ENCODE data around the gene SARDH. TPM values are rescaled to one million over a fixed set of nuclear protein-coding genes. Genes with fewer than 3 reads are reported as not detected.

Gene SARDH
- total and polyA plus RNA-seq, 2 of the 13 experiments (the other 11 are each of a cell fraction or from before 2014, with no cell fraction given) = 11.6 to 34.9 TPM

DNA sequence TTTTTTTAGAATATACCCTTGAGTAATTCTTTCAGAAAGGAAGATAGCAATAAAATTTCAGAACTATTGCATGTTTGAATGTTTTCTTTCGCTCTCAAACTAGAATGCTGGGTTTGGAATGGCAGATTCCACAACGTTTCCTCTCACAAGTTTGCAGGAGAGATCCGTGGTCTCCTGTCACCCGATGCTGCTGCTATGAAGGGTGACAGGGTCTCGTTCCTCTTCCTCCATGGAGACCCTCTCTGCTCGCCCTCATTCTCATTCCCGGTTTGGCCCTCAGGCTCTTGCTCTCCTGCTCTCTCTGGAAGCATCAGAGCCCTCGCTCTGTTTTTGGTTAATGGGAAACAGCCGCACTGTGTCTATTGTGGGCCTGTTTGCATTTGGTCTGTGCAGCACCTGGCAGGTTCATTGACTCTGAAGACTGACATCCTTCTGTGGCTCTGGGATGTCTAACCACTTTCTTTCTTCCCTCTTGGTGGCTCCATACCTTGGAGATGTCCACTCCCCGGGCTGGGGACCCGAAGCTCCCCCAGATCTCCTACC lies 116.4 kb downstream of the SARDH start (continued):
- TF ChIP-seq ZNF3 (CRISPR knock-in tag; IDR thresholded peaks at IDR 0.05) = no peak
- TF ChIP-seq SATB2 (CRISPR knock-in tag; IDR thresholded peaks at IDR 0.05) = no peak
- TF ChIP-seq, protein P1, sequence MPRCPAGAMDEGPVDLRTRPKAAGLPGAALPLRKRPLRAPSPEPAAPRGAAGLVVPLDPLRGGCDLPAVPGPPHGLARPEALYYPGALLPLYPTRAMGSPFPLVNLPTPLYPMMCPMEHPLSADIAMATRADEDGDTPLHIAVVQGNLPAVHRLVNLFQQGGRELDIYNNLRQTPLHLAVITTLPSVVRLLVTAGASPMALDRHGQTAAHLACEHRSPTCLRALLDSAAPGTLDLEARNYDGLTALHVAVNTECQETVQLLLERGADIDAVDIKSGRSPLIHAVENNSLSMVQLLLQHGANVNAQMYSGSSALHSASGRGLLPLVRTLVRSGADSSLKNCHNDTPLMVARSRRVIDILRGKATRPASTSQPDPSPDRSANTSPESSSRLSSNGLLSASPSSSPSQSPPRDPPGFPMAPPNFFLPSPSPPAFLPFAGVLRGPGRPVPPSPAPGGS (CRISPR knock-in tag; IDR thresholded peaks at IDR 0.05) = no peak

DNA sequence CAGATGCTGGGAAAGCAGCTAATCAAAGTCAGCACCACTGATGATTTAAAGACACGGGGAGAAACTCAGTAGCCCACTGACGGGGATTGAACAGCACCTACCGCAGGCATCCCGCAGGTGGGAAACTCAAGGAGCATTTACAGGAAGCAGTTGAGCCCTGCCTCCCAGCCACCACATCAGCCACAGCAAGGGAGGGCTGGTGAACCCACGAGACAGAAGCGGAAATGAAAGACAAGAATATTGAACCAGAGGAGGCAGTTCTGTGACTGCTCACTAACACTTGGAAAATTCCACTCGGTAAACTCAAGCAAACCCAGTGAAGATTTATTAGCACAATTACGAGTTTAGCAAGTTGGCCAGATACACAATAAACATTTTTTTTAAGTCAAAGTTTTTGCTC lies 118.4 kb downstream of the SARDH start:
- Histone ChIP-seq H2AFZ (ENCODE audit: low read length) (no peak overlapping the region), H3K9ac (ENCODE audit: insufficient read depth, low read depth, low read length) (no peak overlapping the region), H4K20me1 (ENCODE audit: insufficient read depth, low read length) (no peaks in the 10 kb centered on the region), H3K4me2 (ENCODE audit: low read depth, low read length) (no peak overlapping the region), H3K27me3 (ENCODE audit: control insufficient read depth in 1 of 2, insufficient read depth in 2 of 2, low read length in 2 of 2) (peaks cover 7 to 62% of the 10 kb centered on the region in 2 experiments), H3K9me3 (ENCODE audit: low read length) (no peaks in the 10 kb centered on the region), H3K4me3 (replicated peaks in 1 of 3; ENCODE audit: insufficient read depth in 1 of 3, low read depth in 2 of 3, low read length in 3 of 3) (no peak overlapping the region), H3K27ac (ENCODE audit: extremely low read length, insufficient read depth, low read length) (no peak overlapping the region), H3K36me3 (replicated peaks in 1 of 2; ENCODE audit: control insufficient read depth in 1 of 2, insufficient read depth in 2 of 2, low read length in 2 of 2) (no peaks in the 10 kb centered on the region), H3K4me1 (ENCODE audit: insufficient read depth, low read length) (no peaks in the 10 kb centered on the region), H3K79me2 (ENCODE audit: insufficient read depth, low read length) (no peaks in the 10 kb centered on the region)
- POLR2A ChIA-PET = no interaction called here
- FAIRE-seq (no peak), DNase-seq (ENCODE audit: low spot score) (no peak), ATAC-seq (no peak)
- CTCF ChIA-PET (ENCODE audit: low intra/inter-chr PET ratio, low total read pairs) = no interaction called here
- intact Hi-C loops (cut with micrococcal nuclease; ENCODE audit: unreplicated experiment) = no loop called here
- no peak for TF ChIP-seq NCOA5 (CRISPR knock-in tag; IDR thresholded peaks at IDR 0.05)
- TF ChIP-seq DNMT1 (CRISPR knock-in tag; IDR thresholded peaks at IDR 0.05) = no peak
- in situ Hi-C loops (cut with HindIII; ENCODE audit: extremely low pct_ligation_motif_present, low pct_unique_long_range_greater_than_20kb) = no loop called here
- WGBS (ENCODE audit: low lambda C conversion rate) = 5% methylated on average over 8 of the region's 8 CpGs
- no TSS peak for BruUV-seq (replicated peaks)

DNA sequence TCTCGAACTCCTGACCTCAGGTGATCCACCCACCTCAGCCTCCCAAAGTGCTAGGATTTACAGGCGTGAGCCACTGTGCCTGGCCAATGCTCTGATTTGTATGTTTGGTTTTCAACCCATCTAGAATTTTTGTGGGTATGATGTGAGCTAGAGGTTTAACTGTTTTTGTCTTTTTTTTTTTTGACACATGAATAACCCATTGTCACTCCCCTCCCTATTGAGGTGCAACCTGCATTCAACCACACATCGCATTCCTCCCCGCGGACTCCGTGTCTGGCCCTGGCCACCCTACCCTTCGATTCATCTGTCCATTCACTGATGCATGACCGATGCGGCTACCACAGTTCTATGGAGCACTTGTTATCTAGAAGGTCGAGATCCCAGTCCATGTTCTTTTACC lies 119.4 kb downstream of the SARDH start:
- TF ChIP-seq RFX3 (CRISPR knock-in tag; IDR thresholded peaks at IDR 0.05) (no peak), SMAD9 (CRISPR knock-in tag; IDR thresholded peaks at IDR 0.05) (no peak), HNF4G (IDR thresholded peaks at IDR 0.05; ENCODE audit: borderline replicate concordance, low read depth, low read length) (no peak), HNF4G (CRISPR knock-in tag; IDR thresholded peaks at IDR 0.05; ENCODE audit: borderline replicate concordance, low read depth) (no peak), ZFYVE20 (CRISPR knock-in tag; IDR thresholded peaks at IDR 0.05; ENCODE audit: borderline replicate concordance, low read depth) (no peak), GATA4 (IDR thresholded peaks at IDR 0.05; ENCODE audit: borderline replicate concordance, low read depth) (no peak), NCOA5 (CRISPR knock-in tag; IDR thresholded peaks at IDR 0.05) (no peak), FOXP1 (IDR thresholded peaks at IDR 0.05) (no peak), FOXP1 (CRISPR knock-in tag; IDR thresholded peaks at IDR 0.05) (no peak), ZNF274 (CRISPR knock-in tag; IDR thresholded peaks at IDR 0.05) (no peak), ZNF572 (CRISPR knock-in tag; IDR thresholded peaks at IDR 0.05) (no peak)
- intact Hi-C loops (cut with micrococcal nuclease; ENCODE audit: unreplicated experiment) = no loop called here
- no TSS peak for BruUV-seq (replicated peaks)

More for the DNA sequence above, 119.4 kb downstream of the SARDH start:
- ChIA-PET POLR2A (no interaction called here), CTCF (ENCODE audit: low intra/inter-chr PET ratio, low total read pairs) (no interaction called here)
- FAIRE-seq (no peak), DNase-seq (ENCODE audit: low spot score) (no peak), ATAC-seq (no peak)
- Histone ChIP-seq H3K4me3 (replicated peaks in 1 of 3; ENCODE audit: insufficient read depth in 1 of 3, low read depth in 2 of 3, low read length in 3 of 3) (no peak overlapping the region), H3K79me2 (ENCODE audit: insufficient read depth, low read length) (no peaks in the 10 kb centered on the region), H3K27ac (ENCODE audit: extremely low read length, insufficient read depth, low read length) (no peak overlapping the region), H3K4me2 (ENCODE audit: low read depth, low read length) (no peak overlapping the region), H3K9ac (ENCODE audit: insufficient read depth, low read depth, low read length) (no peak overlapping the region), H3K27me3 (ENCODE audit: control insufficient read depth in 1 of 2, insufficient read depth in 2 of 2, low read length in 2 of 2) (peaks cover 10 to 67% of the 10 kb centered on the region in 2 experiments), H2AFZ (ENCODE audit: low read length) (no peak overlapping the region), H3K9me3 (ENCODE audit: low read length) (no peaks in the 10 kb centered on the region), H3K4me1 (ENCODE audit: insufficient read depth, low read length) (no peaks in the 10 kb centered on the region), H4K20me1 (ENCODE audit: insufficient read depth, low read length) (no peaks in the 10 kb centered on the region), H3K36me3 (replicated peaks in 1 of 2; ENCODE audit: control insufficient read depth in 1 of 2, insufficient read depth in 2 of 2, low read length in 2 of 2) (no peaks in the 10 kb centered on the region)
- WGBS (ENCODE audit: low lambda C conversion rate) = 6% methylated on average over 10 of the region's 10 CpGs
- in situ Hi-C loops (cut with HindIII; ENCODE audit: extremely low pct_ligation_motif_present, low pct_unique_long_range_greater_than_20kb) = no loop called here
